Measurements from ENCODE around the gene EYS. TPM values are rescaled to one million over a fixed set of nuclear protein-coding genes. Genes with fewer than 3 reads are reported as not detected.

The EYS gene
- polyA plus RNA-seq, 1 of the 3 experiments (the other 2 are of a cell fraction), result 0.05 TPM

DNA sequence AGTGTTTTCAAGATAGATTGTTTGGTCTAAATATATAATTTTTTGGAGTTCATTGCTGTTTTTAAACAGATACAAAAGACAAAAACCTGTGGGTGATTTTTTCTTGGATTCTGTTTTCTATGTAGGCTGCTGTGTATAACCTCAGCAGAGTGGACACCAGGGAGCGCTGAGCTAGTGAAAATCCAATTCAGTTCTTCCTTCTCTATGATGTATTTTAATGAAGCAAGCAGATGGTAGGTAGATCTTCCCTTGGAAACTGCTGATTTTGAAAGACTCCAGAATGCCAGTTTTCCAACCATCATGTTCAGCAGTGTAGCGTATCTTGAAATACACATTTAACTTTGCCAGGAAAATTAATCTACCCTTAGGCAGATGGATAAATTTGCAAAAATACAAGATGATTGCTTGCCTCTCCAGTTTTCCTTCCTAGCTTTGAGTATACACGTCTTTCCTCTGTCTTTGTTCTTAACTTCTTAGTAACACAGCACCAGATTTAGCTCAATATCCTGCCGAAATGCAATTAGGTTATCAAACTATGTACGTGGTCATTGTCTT, 1893.4 kb downstream of the EYS start:
- Histone ChIP-seq H2AFZ (ENCODE audit: low read depth) (no peak overlapping the region), H3K27ac (ENCODE audit: low read depth in 2 of 2, low read length in 1 of 2) (peak overlapping the region in 1 of 2 experiments; percentile 81; a peak in 2 of 4 replicates), H3K9ac (no peak overlapping the region), H3K79me2 (ENCODE audit: insufficient read depth) (no peaks in the 10 kb centered on the region), H3K4me1 (ENCODE audit: control insufficient read depth in 1 of 2, insufficient read depth in 2 of 2, low read depth in 1 of 2, low read length in 1 of 2) (peaks cover 0 to 19% of the 10 kb centered on the region in 2 experiments; a peak in 2 of 4 replicates), H3K4me3 (ENCODE audit: low read depth in 2 of 2, low read length in 1 of 2) (no peak overlapping the region), H3K9me2 (no peaks in the 10 kb centered on the region), H3K36me3 (replicated peaks in 1 of 2; ENCODE audit: control insufficient read depth in 1 of 2, insufficient read depth in 2 of 2, low read length in 1 of 2) (no peaks in the 10 kb centered on the region), H3K27me3 (ENCODE audit: insufficient read depth) (no peaks in the 10 kb centered on the region), H3K4me2 (no peak overlapping the region), H4K20me1 (ENCODE audit: insufficient read depth) (no peaks in the 10 kb centered on the region), H3K9me3 (no peaks in the 10 kb centered on the region), H3F3A (replicated peaks; ENCODE audit: insufficient read depth) (peaks cover 3% of the 10 kb centered on the region)
- TF ChIP-seq JUND (IDR thresholded peaks at IDR 0.05), result no peak
- peak; percentile 16; the same call in 1 of the 2 replicates for TF ChIP-seq RAD21 (IDR thresholded peaks at IDR 0.05; ENCODE audit: low read length)
- peak; percentile 7 for DNase-seq
- WGBS (ENCODE audit: low lambda C conversion rate), result 71% methylated on average over 5 of the region's 5 CpGs
- CTCF ChIA-PET, result interaction anchor here (0.8 to 7.0 kb wide), 10 partner anchors 8 to 461 kb away, joined by 3 to 120 read pairs (median 4); partner anchors contain the start of gene PHF3
- POLR2A ChIA-PET, result no interaction called here

GRCh38 chr6:63808576-63808975, 1898.5 kb downstream of the EYS start:
- Histone ChIP-seq H3K4me1 (ENCODE audit: control insufficient read depth in 1 of 2, insufficient read depth in 2 of 2, low read depth in 1 of 2, low read length in 1 of 2) (peaks cover 30 to 42% of the 10 kb centered on the region in 2 experiments), H3K36me3 (replicated peaks in 1 of 2; ENCODE audit: control insufficient read depth in 1 of 2, insufficient read depth in 2 of 2, low read length in 1 of 2) (no peaks in the 10 kb centered on the region), H3K9me3 (no peaks in the 10 kb centered on the region), H3K9me2 (no peaks in the 10 kb centered on the region), H3K27me3 (ENCODE audit: insufficient read depth) (no peaks in the 10 kb centered on the region), H3F3A (replicated peaks; ENCODE audit: insufficient read depth) (peaks cover 38% of the 10 kb centered on the region), H3K4me3 (ENCODE audit: low read depth in 2 of 2, low read length in 1 of 2) (no peak overlapping the region), H3K9ac (no peak overlapping the region), H3K27ac (ENCODE audit: low read depth in 2 of 2, low read length in 1 of 2) (no peak overlapping the region), H4K20me1 (ENCODE audit: insufficient read depth) (no peaks in the 10 kb centered on the region), H2AFZ (ENCODE audit: low read depth) (no peak overlapping the region), H3K4me2 (no peak overlapping the region), H3K79me2 (ENCODE audit: insufficient read depth) (no peaks in the 10 kb centered on the region)
- TF ChIP-seq TAF1 (IDR thresholded peaks at IDR 0.05; ENCODE audit: borderline replicate concordance, low read depth, low read length) (no peak), POLR2AphosphoS5 (IDR thresholded peaks at IDR 0.05; ENCODE audit: low read depth, low read length) (no peak), GABPA (IDR thresholded peaks at IDR 0.05; ENCODE audit: low read depth) (no peak), SIN3A (IDR thresholded peaks at IDR 0.05; ENCODE audit: borderline replicate concordance, low read depth, low read length) (no peak), SMC3 (IDR thresholded peaks at IDR 0.05; ENCODE audit: low read depth, low read length) (no peak)
- WGBS (ENCODE audit: low lambda C conversion rate), result 60% methylated on average over 2 of the region's 2 CpGs
- ChIA-PET CTCF (interaction anchor here (0.6 to 8.1 kb wide), 3 partner anchors 7 to 456 kb away, joined by 3 to 120 read pairs (median 4); no protein-coding TSS in a partner anchor), POLR2A (no interaction called here)
- no peak for DNase-seq

GRCh38 chr6:63807056-63807455, 1900.0 kb downstream of the EYS start:
- Histone ChIP-seq H3K9ac (no peak overlapping the region), H3K27ac (ENCODE audit: low read depth in 2 of 2, low read length in 1 of 2) (peak overlapping the region; percentile 74 to 92), H3K4me1 (ENCODE audit: control insufficient read depth in 1 of 2, insufficient read depth in 2 of 2, low read depth in 1 of 2, low read length in 1 of 2) (peaks cover 38 to 49% of the 10 kb centered on the region in 2 experiments), H3K9me3 (no peaks in the 10 kb centered on the region), H3K4me2 (peak overlapping the region; percentile 64; the same call in 1 of the 2 replicates), H3K9me2 (no peaks in the 10 kb centered on the region), H4K20me1 (ENCODE audit: insufficient read depth) (no peaks in the 10 kb centered on the region), H3K36me3 (replicated peaks in 1 of 2; ENCODE audit: control insufficient read depth in 1 of 2, insufficient read depth in 2 of 2, low read length in 1 of 2) (no peaks in the 10 kb centered on the region), H3K79me2 (ENCODE audit: insufficient read depth) (no peaks in the 10 kb centered on the region), H2AFZ (ENCODE audit: low read depth) (peak overlapping the region; percentile 58), H3F3A (replicated peaks; ENCODE audit: insufficient read depth) (peaks cover 40% of the 10 kb centered on the region), H3K27me3 (ENCODE audit: insufficient read depth) (no peaks in the 10 kb centered on the region), H3K4me3 (ENCODE audit: low read depth in 2 of 2, low read length in 1 of 2) (no peak overlapping the region)
- no peak for DNase-seq
- ChIA-PET POLR2A (no interaction called here), CTCF (interaction anchor here (1.0 to 8.1 kb wide), 4 partner anchors 9 to 500 kb away, joined by 3 to 120 read pairs (median 5); no protein-coding TSS in a partner anchor)
- no peak for TF ChIP-seq NFIC (IDR thresholded peaks at IDR 0.05; ENCODE audit: borderline replicate concordance)
- no peak for TF ChIP-seq CHD2 (IDR thresholded peaks at IDR 0.05; ENCODE audit: low read length, partially characterized antibody)
- no peak for TF ChIP-seq RAD21 (IDR thresholded peaks at IDR 0.05; ENCODE audit: low read length)
- no peak for TF ChIP-seq TAF1 (IDR thresholded peaks at IDR 0.05; ENCODE audit: borderline replicate concordance, low read depth, low read length)
- TF ChIP-seq USF2 (IDR thresholded peaks at IDR 0.05; ENCODE audit: borderline replicate concordance, low read depth, low read length), result no peak
- TF ChIP-seq RFX5 (IDR thresholded peaks at IDR 0.05; ENCODE audit: low read length), result no peak
- TF ChIP-seq IRF3 (IDR thresholded peaks at IDR 0.05; ENCODE audit: low read depth, low read length), result no peak
- TF ChIP-seq, protein P1, sequence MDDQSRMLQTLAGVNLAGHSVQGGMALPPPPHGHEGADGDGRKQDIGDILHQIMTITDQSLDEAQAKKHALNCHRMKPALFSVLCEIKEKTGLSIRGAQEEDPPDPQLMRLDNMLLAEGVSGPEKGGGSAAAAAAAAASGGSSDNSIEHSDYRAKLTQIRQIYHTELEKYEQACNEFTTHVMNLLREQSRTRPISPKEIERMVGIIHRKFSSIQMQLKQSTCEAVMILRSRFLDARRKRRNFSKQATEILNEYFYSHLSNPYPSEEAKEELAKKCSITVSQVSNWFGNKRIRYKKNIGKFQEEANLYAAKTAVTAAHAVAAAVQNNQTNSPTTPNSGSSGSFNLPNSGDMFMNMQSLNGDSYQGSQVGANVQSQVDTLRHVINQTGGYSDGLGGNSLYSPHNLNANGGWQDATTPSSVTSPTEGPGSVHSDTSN (IDR thresholded peaks at IDR 0.05), result no peak
- TF ChIP-seq RCOR1 (IDR thresholded peaks at IDR 0.05; ENCODE audit: low read length), result no peak
- no peak for TF ChIP-seq POLR2AphosphoS5 (IDR thresholded peaks at IDR 0.05; ENCODE audit: low read depth, low read length)
- WGBS (ENCODE audit: low lambda C conversion rate), result 88% methylated on average over 2 of the region's 2 CpGs

All from SK-N-SH (cell line).